H1 (cell line): Measurements from ENCODE around the gene USP43. TPM values are rescaled to one million over a fixed set of nuclear protein-coding genes. Genes with fewer than 3 reads are reported as not detected.

Experiments used
- ATF2 ChIP-seq: IDR thresholded peaks from 2 replicates; pipeline ENCODE4 v1.6.1; 2012; ENCODE audit warnings: low read length, inconsistent platforms
- E2F6 ChIP-seq: IDR thresholded peaks from 2 replicates; pipeline ENCODE4 v1.6.1; 2012; ENCODE audit warnings: inconsistent platforms
- POLR2A ChIP-seq, 2 experiments: IDR thresholded peaks; 1 replicate in 1 of 2; 2 replicates in 1 of 2; pipeline ENCODE4 v1.6.1; 2011; ENCODE audit warnings: low read depth in 2 of 2, low read length in 2 of 2, mild to moderate bottlenecking in 2 of 2; ENCODE audit errors: control extremely low read depth in 1 of 2
- polyA plus RNA-seq, 7 experiments: library from polyadenylated mRNA; depleted of rRNA in 3 of 7; stranded (reverse) in 5 of 7; unstranded in 2 of 7; fragments of >200 nt in 5 of 7; fragments of 200-250 nt in 2 of 7; gene quantifications; 1 replicate in 5 of 7; 2 replicates in 1 of 7; 4 replicates in 1 of 7; pipeline versions ENCODE4 v1.2.1 to v1.2.3, GENCODE V29; 2011 to 2013; ENCODE audit warnings: missing spikeins in 2 of 7, mixed read lengths in 2 of 7
- total RNA-seq: library from RNA; stranded (reverse); fragmentation: NEBNext Ultra II Directional; extraction: Animal tissue kit (Norgen Biotek cat#: 25700); gene quantifications from 2 replicates; pipeline ENCODE4 v1.2.1, GENCODE V29; 2021

The USP43 gene
- total and polyA plus RNA-seq, 2 of the 8 experiments (the other 6 are each of a cell fraction or from before 2014, with no cell fraction given), result 3.0 to 7.2 TPM

- TF ChIP-seq POLR2A (IDR thresholded peaks at IDR 0.05; ENCODE audit: control extremely low read depth in 1 of 2, low read depth in 2 of 2, low read length in 2 of 2) (no peak), E2F6 (no peak), ATF2 (no peak)
Measured at GRCh38 chr17:9684955-9685621, 39.8 kb downstream of the USP43 start (continued).
